H1 (cell line): ENCODE measurements around the gene SPDYC. TPM values are rescaled to one million over a fixed set of nuclear protein-coding genes. Genes with fewer than 3 reads are reported as not detected.

Experiments
- CBX8 ChIP-seq: fragments of 300-800, 300-1000 bp; sonication (generic); IDR thresholded peaks from 2 replicates; pipeline ENCODE4 v1.7.1; 2016; ENCODE audit warnings: low read depth, low read length, borderline replicate concordance
- CHD7 ChIP-seq: fragments of 300-600 bp; sonication (generic); IDR thresholded peaks from 2 replicates; pipeline ENCODE4 v1.7.1; 2012; ENCODE audit warnings: low read length, moderate library complexity, mild to moderate bottlenecking, inconsistent platforms; ENCODE audit not compliant: insufficient replicate concordance
- GABPA ChIP-seq: IDR thresholded peaks from 2 replicates; pipeline ENCODE4 v1.6.1; 2011; ENCODE audit warnings: mild to moderate bottlenecking, low read length, moderate library complexity, borderline replicate concordance; ENCODE audit not compliant: insufficient read depth
- HDAC6 ChIP-seq: IDR thresholded peaks from one replicate; pipeline ENCODE4 v1.7.1; 2012; ENCODE audit warnings: low read depth, mild to moderate bottlenecking, inconsistent platforms, low read length, moderate library complexity
- JUND ChIP-seq: IDR thresholded peaks from 2 replicates; pipeline ENCODE4 v1.6.1; 2011; ENCODE audit warnings: mild to moderate bottlenecking, improper control_type of control experiment, low read length
- KDM1A ChIP-seq: fragments of 200-600, 300-600 bp; sonication (generic); IDR thresholded peaks from 2 replicates; pipeline ENCODE4 v1.7.1; 2016; ENCODE audit warnings: mild to moderate bottlenecking, low read length, borderline replicate concordance
- KDM4A ChIP-seq: IDR thresholded peaks from one replicate; pipeline ENCODE4 v1.7.1; 2012; ENCODE audit warnings: low read depth, mild to moderate bottlenecking, moderate library complexity, low read length, inconsistent platforms; ENCODE audit not compliant: severe bottlenecking
- RAD21 ChIP-seq, 2 experiments: IDR thresholded peaks in 1 of 2; conservative IDR thresholded peaks in 1 of 2; 2 replicates each; pipeline ENCODE4 v1.6.1; 2011; ENCODE audit warnings: low read depth in 2 of 2, low read length in 2 of 2, improper control_type of control experiment in 1 of 2, inconsistent platforms in 1 of 2, mild to moderate bottlenecking in 1 of 2, moderate library complexity in 1 of 2
- SP2 ChIP-seq: IDR thresholded peaks from 2 replicates; pipeline ENCODE4 v1.6.1; 2012; ENCODE audit warnings: mild to moderate bottlenecking, low read length, inconsistent platforms
- TEAD4 ChIP-seq: IDR thresholded peaks from 2 replicates; pipeline ENCODE4 v1.6.1; 2012; ENCODE audit warnings: low read depth, low read length, inconsistent platforms, mixed read lengths
- polyA plus RNA-seq, 7 experiments: library from polyadenylated mRNA; depleted of rRNA in 3 of 7; stranded (reverse) in 5 of 7; unstranded in 2 of 7; fragments of >200 nt in 5 of 7; fragments of 200-250 nt in 2 of 7; gene quantifications; 1 replicate in 5 of 7; 2 replicates in 1 of 7; 4 replicates in 1 of 7; pipeline versions ENCODE4 v1.2.1 to v1.2.3, GENCODE V29; 2011 to 2013; ENCODE audit warnings: missing spikeins in 2 of 7, mixed read lengths in 2 of 7
- total RNA-seq: library from RNA; stranded (reverse); fragmentation: NEBNext Ultra II Directional; extraction: Animal tissue kit (Norgen Biotek cat#: 25700); gene quantifications from 2 replicates; pipeline ENCODE4 v1.2.1, GENCODE V29; 2021

Gene SPDYC
- total and polyA plus RNA-seq, 2 of the 8 experiments (the other 6 are each of a cell fraction or from before 2014, with no cell fraction given): 0.15 TPM; not detected in 1

- TF ChIP-seq CBX8: no peak
- peak; percentile 84; the same call in 1 of the 2 replicates for TF ChIP-seq KDM1A
- TF ChIP-seq TEAD4: 0 out of 2 replicates have a peak, but pooled peaks have one; percentile 0
- no peak for TF ChIP-seq JUND
- TF ChIP-seq RAD21 (IDR thresholded peaks at IDR 0.05 in 1 of 2, conservative IDR thresholded peaks at IDR 0.05 in 1 of 2; ENCODE audit: low read depth in 2 of 2, low read length in 2 of 2): peak; percentile 65 to 71
- no peak for TF ChIP-seq CHD7
- no peak for TF ChIP-seq HDAC6
- no peak for TF ChIP-seq KDM4A
- TF ChIP-seq GABPA: 0 out of 2 replicates have a peak, but pooled peaks have one; percentile 65
- TF ChIP-seq SP2: no peak
Measured at GRCh38 chr11:65180877-65181568, 11.0 kb downstream of the SPDYC start (continued).
